WTC11 (cell line): ENCODE data around the gene SLC25A26. TPM values are rescaled to one million over a fixed set of nuclear protein-coding genes. Genes with fewer than 3 reads are reported as not detected.

Source experiments
- ATAC-seq: fragments of 200-7000 bp; cut with Tn5 transposase; 2 replicates; pipeline ENCODE4 v1.10.0; 2021; ENCODE audit warnings: mild to moderate bottlenecking, moderate library complexity
- CTCF ChIA-PET: fragments of 300-600 bp; sonication (Branson Sonifier 250); formaldehyde crosslinking; loops from one replicate; lab custom pipeline; 2021; ENCODE audit warnings: antibody characterized with exemption; lab: Charles Lee
- POLR2A ChIA-PET: fragments of 350-600 bp; sonication (Branson Sonifier 250); formaldehyde crosslinking; loops from one replicate; lab custom pipeline; 2021; ENCODE audit warnings: antibody characterized with exemption; lab: Charles Lee
- DNase-seq: peaks from one replicate; pipeline ENCODE4 v3.0.0; 2021; ENCODE audit warnings: low spot score
- H3K27ac Mint-ChIP-seq: 2 replicates; pipeline ENCODE4 v1.8.0; 2021; ENCODE audit warnings: mixed read lengths
- H3K27me3 Mint-ChIP-seq: 2 replicates; pipeline ENCODE4 v1.8.0; 2021; ENCODE audit warnings: low read depth, mild to moderate bottlenecking, moderate library complexity, mixed read lengths
- H3K36me3 Mint-ChIP-seq: 2 replicates; pipeline ENCODE4 v1.8.0; 2021; ENCODE audit warnings: mixed read lengths
- H3K4me1 Mint-ChIP-seq: 2 replicates; pipeline ENCODE4 v1.8.0; 2022; ENCODE audit warnings: mixed read lengths
- H3K4me3 Mint-ChIP-seq: 2 replicates; pipeline ENCODE4 v1.8.0; 2021; ENCODE audit warnings: mild to moderate bottlenecking, moderate library complexity, mixed read lengths
- H3K9me3 Mint-ChIP-seq: 2 replicates; pipeline ENCODE4 v1.8.0; 2021; ENCODE audit warnings: mixed read lengths
- ATF1 ChIP-seq: sonication (generic); formaldehyde crosslinking; IDR thresholded peaks from 2 replicates; pipeline ENCODE4 v1.8.1; 2023; ENCODE audit warnings: mild to moderate bottlenecking, moderate library complexity, missing genetic modification reagents
- CDX4 ChIP-seq: fragments of 250-450 bp; sonication (Bioruptor Pico); IDR thresholded peaks from 2 replicates; pipeline ENCODE4 v1.9.0; 2021; ENCODE audit warnings: moderate library complexity, mild to moderate bottlenecking, inconsistent platforms, borderline replicate concordance
- E2F5 ChIP-seq: sonication (generic); formaldehyde crosslinking; IDR thresholded peaks from 2 replicates; pipeline ENCODE4 v1.8.1; 2022; ENCODE audit warnings: mild to moderate bottlenecking, moderate library complexity, missing genetic modification reagents
- FOXK1 ChIP-seq: sonication (generic); formaldehyde crosslinking; IDR thresholded peaks from 2 replicates; pipeline ENCODE4 v1.8.0; 2022; ENCODE audit warnings: mild to moderate bottlenecking, moderate library complexity, missing genetic modification reagents
- FOXP1 ChIP-seq: sonication (generic); formaldehyde crosslinking; IDR thresholded peaks from 2 replicates; pipeline ENCODE4 v1.8.0; 2022; ENCODE audit warnings: missing genetic modification reagents, mild to moderate bottlenecking, moderate library complexity, borderline replicate concordance
- JAZF1 ChIP-seq: fragments of 250-450 bp; sonication (Bioruptor Pico); IDR thresholded peaks from 2 replicates; pipeline ENCODE4 v1.9.0; 2021; ENCODE audit warnings: moderate library complexity, mild to moderate bottlenecking, inconsistent platforms
- KAT7 ChIP-seq: sonication (generic); formaldehyde crosslinking; IDR thresholded peaks from 2 replicates; pipeline ENCODE4 v1.8.1; 2023; ENCODE audit warnings: missing genetic modification reagents, mild to moderate bottlenecking, borderline replicate concordance
- MAX ChIP-seq: sonication (generic); formaldehyde crosslinking; IDR thresholded peaks from 2 replicates; pipeline ENCODE4 v1.8.0; 2022; ENCODE audit warnings: mild to moderate bottlenecking, missing genetic modification reagents
- NR2C2 ChIP-seq: sonication (generic); formaldehyde crosslinking; IDR thresholded peaks from 2 replicates; pipeline ENCODE4 v1.8.0; 2022; ENCODE audit warnings: mild to moderate bottlenecking, missing genetic modification reagents
- RELA ChIP-seq: sonication (generic); formaldehyde crosslinking; IDR thresholded peaks from 2 replicates; pipeline ENCODE4 v1.8.1; 2022; ENCODE audit warnings: missing genetic modification reagents, mild to moderate bottlenecking, borderline replicate concordance
- SMAD3 ChIP-seq: sonication (generic); formaldehyde crosslinking; IDR thresholded peaks from 2 replicates; pipeline ENCODE4 v1.8.0; 2022; ENCODE audit warnings: missing genetic modification reagents, mild to moderate bottlenecking, borderline replicate concordance
- USF1 ChIP-seq: sonication (generic); formaldehyde crosslinking; IDR thresholded peaks from 2 replicates; pipeline ENCODE4 v1.8.0; 2022; ENCODE audit warnings: mild to moderate bottlenecking, missing genetic modification reagents
- ZBTB21 ChIP-seq: sonication (generic); formaldehyde crosslinking; IDR thresholded peaks from 2 replicates; pipeline ENCODE4 v1.8.1; 2023; ENCODE audit warnings: mild to moderate bottlenecking, missing genetic modification reagents, borderline replicate concordance
- ZBTB43 ChIP-seq: sonication (generic); formaldehyde crosslinking; IDR thresholded peaks from 2 replicates; pipeline ENCODE4 v1.8.1; 2023; ENCODE audit warnings: mild to moderate bottlenecking, missing genetic modification reagents
- ZMAT4 ChIP-seq: fragments of 250-450 bp; sonication (Bioruptor Pico); IDR thresholded peaks from 2 replicates; pipeline ENCODE4 v1.9.0; 2021; ENCODE audit warnings: mild to moderate bottlenecking
- ZNF121 ChIP-seq: sonication (generic); formaldehyde crosslinking; IDR thresholded peaks from 2 replicates; pipeline ENCODE4 v1.8.0; 2023; ENCODE audit warnings: missing genetic modification reagents
- ZNF232 ChIP-seq: sonication (generic); formaldehyde crosslinking; IDR thresholded peaks from 2 replicates; pipeline ENCODE4 v1.8.0; 2022; ENCODE audit warnings: mild to moderate bottlenecking, missing genetic modification reagents
- ZNF281 ChIP-seq: sonication (generic); formaldehyde crosslinking; IDR thresholded peaks from 2 replicates; pipeline ENCODE4 v1.8.0; 2023; ENCODE audit warnings: mild to moderate bottlenecking, missing genetic modification reagents
- ZNF532 ChIP-seq: fragments of 250-450 bp; sonication (Bioruptor Pico); IDR thresholded peaks from 2 replicates; pipeline ENCODE4 v1.9.0; 2021; ENCODE audit warnings: mild to moderate bottlenecking, borderline replicate concordance
- ZSCAN18 ChIP-seq: fragments of 250-450 bp; sonication (Bioruptor Pico); IDR thresholded peaks from 2 replicates; pipeline ENCODE4 v2.1.2; 2022; ENCODE audit warnings: mild to moderate bottlenecking, moderate library complexity
- total RNA-seq: library from RNA; stranded (reverse); gene quantifications from 3 replicates; pipeline ENCODE4 v1.2.3, GENCODE V29; 2021

SLC25A26 gene
- total RNA-seq, 1 experiment from 2014 or later = 29.1 TPM

- Mint-ChIP-seq H3K27me3 (no peaks in the 10 kb centered on the region), H3K9me3 (no peaks in the 10 kb centered on the region), H3K4me1 (peaks cover 22% of the 10 kb centered on the region), H3K27ac (no peak overlapping the region), H3K36me3 (no peaks in the 10 kb centered on the region), H3K4me3 (no peak overlapping the region)
- TF ChIP-seq MAX (CRISPR knock-in tag) (no peak), KAT7 (no peak), ZBTB21 (CRISPR knock-in tag) (no peak), ZNF532 (no peak), NR2C2 (CRISPR knock-in tag) (no peak), ZMAT4 (CRISPR knock-in tag) (no peak), ATF1 (no peak), ZNF121 (CRISPR knock-in tag) (no peak), CDX4 (CRISPR knock-in tag) (no peak), USF1 (CRISPR knock-in tag) (no peak), FOXK1 (CRISPR knock-in tag) (no peak), SMAD3 (CRISPR knock-in tag) (no peak), ZNF232 (CRISPR knock-in tag) (no peak), JAZF1 (CRISPR knock-in tag) (no peak), ZSCAN18 (CRISPR knock-in tag) (no peak), E2F5 (no peak)
- DNase-seq (no peak), ATAC-seq (no peak)
- CTCF ChIA-PET = interaction anchor here (0.9 to 1.0 kb wide), 2 partner anchors 8 to 82 kb away, joined by 3 to 5 read pairs; no protein-coding TSS in a partner anchor
- POLR2A ChIA-PET = no interaction called here
Observed at GRCh38 chr3:66336333-66336766, 115.5 kb downstream of the SLC25A26 start.

GRCh38 chr3:66338927-66339326 lies 118.1 kb downstream of the SLC25A26 start:
- no peak overlapping the region for H3K4me3 Mint-ChIP-seq
- peaks cover 22% of the 10 kb centered on the region for H3K4me1 Mint-ChIP-seq
- no peak overlapping the region for H3K27ac Mint-ChIP-seq
- H3K36me3 Mint-ChIP-seq = no peaks in the 10 kb centered on the region
- CTCF ChIA-PET = no interaction called here
- POLR2A ChIA-PET = interaction anchor here (0.6 kb wide), 1 partner anchor 468 kb away, joined by 3 read pairs; no protein-coding TSS in a partner anchor
- ATAC-seq (no peak), DNase-seq (no peak)
- no peaks in the 10 kb centered on the region for H3K27me3 Mint-ChIP-seq
- H3K9me3 Mint-ChIP-seq = no peaks in the 10 kb centered on the region
- TF ChIP-seq ZNF281 (CRISPR knock-in tag) (no peak), ZBTB43 (CRISPR knock-in tag) (no peak), FOXP1 (CRISPR knock-in tag) (no peak), KAT7 (no peak), RELA (CRISPR knock-in tag) (no peak)
